HepG2 (cell line): ENCODE measurements around the gene CAPN9. TPM values are rescaled to one million over a fixed set of nuclear protein-coding genes. Genes with fewer than 3 reads are reported as not detected.

Source experiments
- ATAC-seq: fragments of 200-7000 bp; cut with Tn5 transposase; 3 replicates; pipeline ENCODE4 v1.9.1; 2020; ENCODE audit warnings: mild to moderate bottlenecking, moderate library complexity
- BruUV-seq: library from RNA; stranded (reverse); fragments of 400-500 nt; replicated peaks from 2 replicates; lab custom pipeline; 2021; lab: Mats Ljungman, UMichigan
- CTCF ChIA-PET: fragments of 300-600 bp; formaldehyde crosslinking; extraction: SDS; loops from one replicate; lab custom pipeline; 2021; ENCODE audit warnings: low total read pairs, inconsistent platforms, low intra/inter-chr PET ratio; lab: Yijun Ruan, JAX
- POLR2A ChIA-PET: fragments of 350-600 bp; sonication (Branson Sonifier 250); formaldehyde crosslinking; loops from one replicate; lab custom pipeline; 2020; ENCODE audit warnings: antibody characterized with exemption, inconsistent platforms; lab: Yijun Ruan, JAX
- DNase-seq: peaks from one replicate; pipeline ENCODE4 v3.0.0-alpha.2; 2015; ENCODE audit warnings: low spot score
- FAIRE-seq: peaks from 3 replicates; lab custom pipeline; 2011; peaks lifted over from hg19 to GRCh38; lab: Jason Lieb, UNC
- H2AFZ ChIP-seq: one replicate; pipeline ENCODE4 v1.6.1; 2011; ENCODE audit warnings: low read length, inconsistent platforms
- H3K27ac ChIP-seq: fragments of 300-600 bp; 3 replicates; pipeline ENCODE4 v1.8.0; 2011; ENCODE audit warnings: mixed run types, mild to moderate bottlenecking, mixed read lengths, low read length, inconsistent platforms; ENCODE audit not compliant: insufficient read depth; ENCODE audit errors: extremely low read length
- H3K27me3 ChIP-seq, 2 experiments: fragments of 200-600 bp in 1 of 2; 2 replicates in 1 of 2; 3 replicates in 1 of 2; pipeline versions ENCODE4 v1.6.0 to v1.8.0; 2011; ENCODE audit warnings: low read length in 2 of 2, mild to moderate bottlenecking in 2 of 2, moderate library complexity in 2 of 2, inconsistent platforms in 1 of 2; ENCODE audit not compliant: insufficient read depth in 2 of 2, control insufficient read depth in 1 of 2
- H3K36me3 ChIP-seq, 2 experiments: fragments of 200-600 bp in 1 of 2; replicated peaks in 1 of 2; 2 replicates in 1 of 2; 3 replicates in 1 of 2; pipeline versions ENCODE4 v1.5.1 to v1.8.0; 2011; ENCODE audit warnings: low read length in 2 of 2, inconsistent platforms in 1 of 2; ENCODE audit not compliant: insufficient read depth in 2 of 2, control insufficient read depth in 1 of 2
- H3K4me1 ChIP-seq: 2 replicates; pipeline ENCODE4 v1.5.1; 2012; ENCODE audit warnings: low read length, inconsistent platforms; ENCODE audit not compliant: insufficient read depth
- H3K4me2 ChIP-seq: 2 replicates; pipeline ENCODE4 v1.6.0; 2011; ENCODE audit warnings: low read depth, low read length, inconsistent platforms
- H3K4me3 ChIP-seq, 3 experiments: fragments of 200-600 bp in 1 of 3; sonication (generic), shearing (Covaris generic) in 1 of 3; replicated peaks in 1 of 3; 2 replicates each; pipeline ENCODE4 v1.5.1; 2011 to 2016; ENCODE audit warnings: low read length in 3 of 3, inconsistent platforms in 2 of 3, low read depth in 2 of 3, mild to moderate bottlenecking in 2 of 3, control low read depth in 1 of 3, mixed read lengths in 1 of 3; ENCODE audit not compliant: insufficient read depth in 1 of 3
- H3K79me2 ChIP-seq: one replicate; pipeline ENCODE4 v1.6.1; 2011; ENCODE audit warnings: low read length, inconsistent platforms; ENCODE audit not compliant: insufficient read depth
- H3K9ac ChIP-seq: 2 replicates; pipeline ENCODE4 v1.6.0; 2011; ENCODE audit warnings: mild to moderate bottlenecking, low read depth, low read length, inconsistent platforms; ENCODE audit not compliant: insufficient read depth
- H3K9me3 ChIP-seq: 2 replicates; pipeline ENCODE4 v1.5.1; 2012; ENCODE audit warnings: mild to moderate bottlenecking, low read length
- H4K20me1 ChIP-seq: 2 replicates; pipeline ENCODE4 v1.6.0; 2011; ENCODE audit warnings: inconsistent platforms, mild to moderate bottlenecking, low read length, moderate library complexity; ENCODE audit not compliant: insufficient read depth
- BCL6 ChIP-seq: IDR thresholded peaks from 2 replicates; pipeline ENCODE4 v1.6.1; 2016; ENCODE audit warnings: missing genetic modification reagents, missing compliant biosample characterization
- FOXO1 ChIP-seq: sonication (generic); formaldehyde crosslinking; IDR thresholded peaks from 2 replicates; pipeline ENCODE4 v1.4.0; 2020; ENCODE audit warnings: missing genetic modification reagents
- JUN ChIP-seq: sonication (generic); formaldehyde crosslinking; IDR thresholded peaks from 2 replicates; pipeline ENCODE4 v1.4.0; 2020; ENCODE audit warnings: mild to moderate bottlenecking, missing genetic modification reagents
- KLF16 ChIP-seq, 2 experiments: sonication (generic) in 1 of 2; formaldehyde crosslinking in 1 of 2; IDR thresholded peaks; 2 replicates each; pipeline versions ENCODE4 v1.6.1 to v1.8.0; 2016 to 2023; ENCODE audit warnings: missing genetic modification reagents in 2 of 2, missing compliant biosample characterization in 1 of 2
- NCOA1 ChIP-seq: sonication (generic); formaldehyde crosslinking; IDR thresholded peaks from 2 replicates; pipeline ENCODE4 v1.9.0; 2021; ENCODE audit warnings: missing genetic modification reagents
- PPARG ChIP-seq: conservative IDR thresholded peaks from 2 replicates; pipeline ENCODE4 v1.6.1; 2016; ENCODE audit warnings: missing biosample characterization, missing genetic modification reagents
- TBX2 ChIP-seq: sonication (generic); formaldehyde crosslinking; IDR thresholded peaks from 2 replicates; pipeline ENCODE4 v1.5.0; 2020; ENCODE audit warnings: missing genetic modification reagents, mild to moderate bottlenecking, borderline replicate concordance
- TP53 ChIP-seq: sonication (generic); formaldehyde crosslinking; conservative IDR thresholded peaks from 2 replicates; pipeline ENCODE4 v1.4.0; 2020; ENCODE audit warnings: missing genetic modification reagents
- XBP1 ChIP-seq: sonication (generic); formaldehyde crosslinking; IDR thresholded peaks from 2 replicates; pipeline ENCODE4 v1.5.0; 2020; ENCODE audit warnings: missing genetic modification reagents
- ZFP41 ChIP-seq: sonication (generic); formaldehyde crosslinking; IDR thresholded peaks from 2 replicates; pipeline ENCODE4 v1.4.0; 2020; ENCODE audit warnings: mild to moderate bottlenecking, missing genetic modification reagents, borderline replicate concordance
- ZNF451 ChIP-seq: sonication (generic); formaldehyde crosslinking; IDR thresholded peaks from 2 replicates; pipeline ENCODE4 v1.5.0; 2020; ENCODE audit warnings: mild to moderate bottlenecking, missing genetic modification reagents
- ZNF605 ChIP-seq: sonication (generic); formaldehyde crosslinking; IDR thresholded peaks from 2 replicates; pipeline ENCODE4 v1.8.0; 2022; ENCODE audit warnings: mild to moderate bottlenecking, missing genetic modification reagents
- WGBS: methylation state at CpG from one replicate; pipeline ENCODE4 v1.1.6; 2017; ENCODE audit warnings: low lambda C conversion rate; 5-methylcytosine and 5-hydroxymethylcytosine counted together
- in situ Hi-C: cut with HindIII; loops from 2 replicates; pipeline ENCODE4 v1.10.0; 2017; ENCODE audit warnings: low pct_unique_long_range_greater_than_20kb; ENCODE audit not compliant: extremely low pct_ligation_motif_present
- intact Hi-C: fragments of 100-400 bp; cut with micrococcal nuclease; formaldehyde crosslinking; loops from one replicate; pipeline ENCODE4 v1.10.0; 2022; ENCODE audit not compliant: unreplicated experiment
- polyA plus RNA-seq, 8 experiments: library from polyadenylated mRNA; depleted of rRNA in 3 of 8; stranded (reverse) in 7 of 8; unstranded in 1 of 8; fragments of >200 nt; fragmentation: Illumina TruSeq in 4 of 8; extraction: Trizol in 4 of 8; gene quantifications; 2 replicates each; pipeline versions ENCODE4 v1.2.1 to v1.2.3, GENCODE V29; 2011 to 2016; ENCODE audit warnings: low read depth in 4 of 8, missing spikeins in 1 of 8, mixed read lengths in 1 of 8; ENCODE audit not compliant: insufficient read depth in 1 of 8
- total RNA-seq, 5 experiments: library from RNA; depleted of rRNA; stranded (reverse); fragments of >200 nt; fragmentation: Illumina TruSeq; extraction: Trizol; gene quantifications; 2 replicates each; pipeline ENCODE4 v1.2.3, GENCODE V29; 2016; ENCODE audit warnings: low read depth in 1 of 5
- TF ChIP-seq, protein P1 (sequence below): sonication (generic); formaldehyde crosslinking; IDR thresholded peaks from 2 replicates; pipeline ENCODE4 v1.4.0; 2020; ENCODE audit warnings: missing genetic modification reagents, mild to moderate bottlenecking, borderline replicate concordance
- TF ChIP-seq, protein P2 (sequence below): IDR thresholded peaks from 2 replicates; pipeline ENCODE4 v1.6.1; 2016; ENCODE audit warnings: missing genetic modification reagents, missing compliant biosample characterization
- TF ChIP-seq, protein P3 (sequence below): sonication (generic); formaldehyde crosslinking; IDR thresholded peaks from 2 replicates; pipeline ENCODE4 v1.4.0; 2020; ENCODE audit warnings: low read depth, mild to moderate bottlenecking, missing genetic modification reagents
- TF ChIP-seq, protein P4 (sequence below): sonication (generic); formaldehyde crosslinking; IDR thresholded peaks from 2 replicates; pipeline ENCODE4 v1.5.0; 2020; ENCODE audit warnings: missing genetic modification reagents
- TF ChIP-seq, protein P5 (sequence below): IDR thresholded peaks from 2 replicates; pipeline ENCODE4 v1.6.1; 2016; ENCODE audit warnings: mild to moderate bottlenecking

The CAPN9 gene
- total and polyA plus RNA-seq, 2 of the 13 experiments (the other 11 are each of a cell fraction or from before 2014, with no cell fraction given): 0.04 to 0.31 TPM

DNA sequence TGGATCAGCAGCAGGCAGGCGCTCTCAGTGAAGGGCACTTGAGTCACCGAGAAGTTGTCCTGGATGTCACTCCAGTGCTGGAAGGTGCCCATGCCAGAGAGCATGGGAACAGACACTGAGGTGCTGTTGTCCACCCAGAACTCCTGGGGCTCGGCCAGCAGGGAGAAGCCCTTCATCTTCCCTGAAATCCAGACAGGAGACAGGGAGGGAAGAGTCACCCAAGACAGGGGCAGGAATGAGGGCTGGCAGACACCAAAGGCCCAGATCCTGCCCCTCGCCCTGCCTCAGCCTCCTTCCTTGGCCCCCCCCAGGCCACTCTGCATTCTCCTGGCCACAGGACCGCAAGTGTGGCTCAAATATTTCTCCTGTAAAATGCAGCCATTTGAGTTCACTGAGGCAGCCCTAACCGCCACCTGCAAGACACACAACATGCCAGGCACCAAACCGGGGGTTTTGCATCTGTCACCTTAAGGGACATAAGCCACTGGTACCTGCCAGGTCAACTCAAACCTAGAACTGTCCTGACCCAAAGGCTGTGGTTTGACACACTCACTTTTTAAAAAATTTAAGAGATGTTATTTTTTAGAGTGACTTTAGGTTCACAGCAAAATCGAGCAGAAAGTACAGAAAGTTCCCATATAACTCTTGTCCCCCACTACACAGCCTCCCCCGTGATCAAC lies 41.0 kb upstream of the CAPN9 start:
- Histone ChIP-seq H3K4me2 (peak overlapping the region; percentile 97), H3K36me3 (peaks cover 32 to 71% of the 10 kb centered on the region in 2 experiments), H3K4me1 (peaks cover 100% of the 10 kb centered on the region), H4K20me1 (peaks cover 80% of the 10 kb centered on the region), H3K4me3 (peak overlapping the region in 1 of 3 experiments; percentile 92; a peak in 1 of 6 replicates), H3K27me3 (no peaks in the 10 kb centered on the region), H3K9ac (no peak overlapping the region), H3K9me3 (no peaks in the 10 kb centered on the region), H3K27ac (peak overlapping the region; percentile 93), H2AFZ (no peak overlapping the region), H3K79me2 (peaks cover 59% of the 10 kb centered on the region)
- POLR2A ChIA-PET: interaction anchor here (5.3 kb wide), 1 partner anchor 7 kb away, joined by 94 read pairs; the partner anchor contains the start of gene AGT
- intact Hi-C loops: no loop called here
- ATAC-seq: no peak
- BruUV-seq: no TSS peak
- DNase-seq: no peak
- FAIRE-seq: no peak
- 76% methylated on average over 5 of the region's 9 CpGs for WGBS
- CTCF ChIA-PET: no interaction called here
- in situ Hi-C loops: no loop called here
- TF ChIP-seq, protein P1, sequence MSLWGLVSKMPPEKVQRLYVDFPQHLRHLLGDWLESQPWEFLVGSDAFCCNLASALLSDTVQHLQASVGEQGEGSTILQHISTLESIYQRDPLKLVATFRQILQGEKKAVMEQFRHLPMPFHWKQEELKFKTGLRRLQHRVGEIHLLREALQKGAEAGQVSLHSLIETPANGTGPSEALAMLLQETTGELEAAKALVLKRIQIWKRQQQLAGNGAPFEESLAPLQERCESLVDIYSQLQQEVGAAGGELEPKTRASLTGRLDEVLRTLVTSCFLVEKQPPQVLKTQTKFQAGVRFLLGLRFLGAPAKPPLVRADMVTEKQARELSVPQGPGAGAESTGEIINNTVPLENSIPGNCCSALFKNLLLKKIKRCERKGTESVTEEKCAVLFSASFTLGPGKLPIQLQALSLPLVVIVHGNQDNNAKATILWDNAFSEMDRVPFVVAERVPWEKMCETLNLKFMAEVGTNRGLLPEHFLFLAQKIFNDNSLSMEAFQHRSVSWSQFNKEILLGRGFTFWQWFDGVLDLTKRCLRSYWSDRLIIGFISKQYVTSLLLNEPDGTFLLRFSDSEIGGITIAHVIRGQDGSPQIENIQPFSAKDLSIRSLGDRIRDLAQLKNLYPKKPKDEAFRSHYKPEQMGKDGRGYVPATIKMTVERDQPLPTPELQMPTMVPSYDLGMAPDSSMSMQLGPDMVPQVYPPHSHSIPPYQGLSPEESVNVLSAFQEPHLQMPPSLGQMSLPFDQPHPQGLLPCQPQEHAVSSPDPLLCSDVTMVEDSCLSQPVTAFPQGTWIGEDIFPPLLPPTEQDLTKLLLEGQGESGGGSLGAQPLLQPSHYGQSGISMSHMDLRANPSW (CRISPR knock-in tag): no peak
- no peak for TF ChIP-seq TP53
- TF ChIP-seq ZNF605 (CRISPR knock-in tag): no peak
- TF ChIP-seq, protein P2, sequence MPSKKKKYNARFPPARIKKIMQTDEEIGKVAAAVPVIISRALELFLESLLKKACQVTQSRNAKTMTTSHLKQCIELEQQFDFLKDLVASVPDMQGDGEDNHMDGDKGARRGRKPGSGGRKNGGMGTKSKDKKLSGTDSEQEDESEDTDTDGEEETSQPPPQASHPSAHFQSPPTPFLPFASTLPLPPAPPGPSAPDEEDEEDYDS (CRISPR knock-in tag): no peak
- no peak for TF ChIP-seq XBP1 (CRISPR knock-in tag)
- TF ChIP-seq TBX2 (CRISPR knock-in tag): peak; percentile 50; the same call in 1 of the 2 replicates
- TF ChIP-seq ZNF451 (CRISPR knock-in tag): no peak
- TF ChIP-seq JUN (CRISPR knock-in tag): no peak
- TF ChIP-seq PPARG (CRISPR knock-in tag): no peak
- TF ChIP-seq ZFP41 (CRISPR knock-in tag): no peak
- no peak for TF ChIP-seq BCL6 (CRISPR knock-in tag)
- TF ChIP-seq NCOA1 (CRISPR knock-in tag): no peak
- TF ChIP-seq, protein P3, sequence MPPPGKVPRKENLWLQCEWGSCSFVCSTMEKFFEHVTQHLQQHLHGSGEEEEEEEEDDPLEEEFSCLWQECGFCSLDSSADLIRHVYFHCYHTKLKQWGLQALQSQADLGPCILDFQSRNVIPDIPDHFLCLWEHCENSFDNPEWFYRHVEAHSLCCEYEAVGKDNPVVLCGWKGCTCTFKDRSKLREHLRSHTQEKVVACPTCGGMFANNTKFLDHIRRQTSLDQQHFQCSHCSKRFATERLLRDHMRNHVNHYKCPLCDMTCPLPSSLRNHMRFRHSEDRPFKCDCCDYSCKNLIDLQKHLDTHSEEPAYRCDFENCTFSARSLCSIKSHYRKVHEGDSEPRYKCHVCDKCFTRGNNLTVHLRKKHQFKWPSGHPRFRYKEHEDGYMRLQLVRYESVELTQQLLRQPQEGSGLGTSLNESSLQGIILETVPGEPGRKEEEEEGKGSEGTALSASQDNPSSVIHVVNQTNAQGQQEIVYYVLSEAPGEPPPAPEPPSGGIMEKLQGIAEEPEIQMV (CRISPR knock-in tag): no peak
- TF ChIP-seq, protein P4, sequence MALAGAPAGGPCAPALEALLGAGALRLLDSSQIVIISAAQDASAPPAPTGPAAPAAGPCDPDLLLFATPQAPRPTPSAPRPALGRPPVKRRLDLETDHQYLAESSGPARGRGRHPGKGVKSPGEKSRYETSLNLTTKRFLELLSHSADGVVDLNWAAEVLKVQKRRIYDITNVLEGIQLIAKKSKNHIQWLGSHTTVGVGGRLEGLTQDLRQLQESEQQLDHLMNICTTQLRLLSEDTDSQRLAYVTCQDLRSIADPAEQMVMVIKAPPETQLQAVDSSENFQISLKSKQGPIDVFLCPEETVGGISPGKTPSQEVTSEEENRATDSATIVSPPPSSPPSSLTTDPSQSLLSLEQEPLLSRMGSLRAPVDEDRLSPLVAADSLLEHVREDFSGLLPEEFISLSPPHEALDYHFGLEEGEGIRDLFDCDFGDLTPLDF (CRISPR knock-in tag): no peak
- no peak for TF ChIP-seq FOXO1 (CRISPR knock-in tag)
- no peak for TF ChIP-seq KLF16 (CRISPR knock-in tag; IDR thresholded peaks at IDR 0.05)
- TF ChIP-seq, protein P5, sequence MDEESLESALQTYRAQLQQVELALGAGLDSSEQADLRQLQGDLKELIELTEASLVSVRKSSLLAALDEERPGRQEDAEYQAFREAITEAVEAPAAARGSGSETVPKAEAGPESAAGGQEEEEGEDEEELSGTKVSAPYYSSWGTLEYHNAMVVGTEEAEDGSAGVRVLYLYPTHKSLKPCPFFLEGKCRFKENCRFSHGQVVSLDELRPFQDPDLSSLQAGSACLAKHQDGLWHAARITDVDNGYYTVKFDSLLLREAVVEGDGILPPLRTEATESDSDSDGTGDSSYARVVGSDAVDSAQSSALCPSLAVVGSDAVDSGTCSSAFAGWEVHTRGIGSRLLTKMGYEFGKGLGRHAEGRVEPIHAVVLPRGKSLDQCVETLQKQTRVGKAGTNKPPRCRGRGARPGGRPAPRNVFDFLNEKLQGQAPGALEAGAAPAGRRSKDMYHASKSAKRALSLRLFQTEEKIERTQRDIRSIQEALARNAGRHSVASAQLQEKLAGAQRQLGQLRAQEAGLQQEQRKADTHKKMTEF: no peak
